Activated T-cell treated with anti-CD3 and anti-CD28 coated beads, Interleukin-2, amount 50 U/mL, for 48 hours (primary cell): ENCODE results near the gene MGMT.

Source experiments
- DNase-seq, 2 experiments: peaks; one replicate each; pipeline ENCODE4 v3.0.0-alpha.2; 2020

The MGMT gene

DNA sequence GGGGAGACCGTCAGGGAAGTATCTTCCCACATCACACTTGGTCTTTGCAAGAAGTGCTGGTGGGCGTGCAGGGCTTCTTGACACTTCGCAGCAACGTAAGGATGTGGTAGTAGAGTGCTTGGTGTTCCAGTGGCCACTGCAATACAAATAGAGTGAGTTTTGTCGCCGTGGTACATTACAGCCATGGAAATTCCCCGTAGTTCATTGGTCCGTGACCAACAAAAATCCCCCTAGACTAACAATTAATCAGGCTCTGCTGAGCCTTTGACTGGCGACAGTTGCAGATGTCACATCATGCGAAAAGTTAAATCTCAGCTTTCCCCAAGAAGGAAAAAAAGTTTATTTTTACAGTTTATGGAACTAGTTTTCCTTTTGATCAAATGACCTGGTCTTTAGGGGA is 134.7 kb downstream of the MGMT start:
- no peak for DNase-seq

DNA sequence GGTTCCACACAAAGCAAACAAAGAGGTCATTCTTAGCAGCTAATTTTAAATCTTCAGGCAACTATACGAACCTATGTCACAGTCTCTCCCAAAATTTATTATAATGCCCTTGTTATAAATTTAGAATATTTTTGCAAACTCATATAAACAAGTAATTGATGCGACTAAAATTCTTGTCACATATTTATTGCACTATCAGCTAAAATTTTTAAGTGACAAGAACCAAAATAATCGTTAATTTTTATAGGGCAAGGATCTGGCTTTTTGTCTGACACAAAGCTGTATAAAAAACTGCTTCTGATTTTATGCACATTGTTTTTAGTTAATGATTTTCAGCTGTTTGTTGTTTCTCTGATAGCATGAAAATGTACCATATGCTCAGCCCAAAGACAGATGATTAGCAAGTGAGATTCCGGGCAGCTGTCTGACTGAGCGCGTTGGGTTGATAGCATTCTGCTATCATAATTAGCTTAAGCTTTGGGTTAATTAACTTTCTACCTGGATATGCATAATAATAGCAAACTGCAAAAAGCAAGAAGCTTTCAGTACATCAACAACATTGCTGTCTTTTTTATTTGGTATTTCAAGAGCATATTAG is 136.0 kb downstream of the MGMT start:
- no peak for DNase-seq

DNA sequence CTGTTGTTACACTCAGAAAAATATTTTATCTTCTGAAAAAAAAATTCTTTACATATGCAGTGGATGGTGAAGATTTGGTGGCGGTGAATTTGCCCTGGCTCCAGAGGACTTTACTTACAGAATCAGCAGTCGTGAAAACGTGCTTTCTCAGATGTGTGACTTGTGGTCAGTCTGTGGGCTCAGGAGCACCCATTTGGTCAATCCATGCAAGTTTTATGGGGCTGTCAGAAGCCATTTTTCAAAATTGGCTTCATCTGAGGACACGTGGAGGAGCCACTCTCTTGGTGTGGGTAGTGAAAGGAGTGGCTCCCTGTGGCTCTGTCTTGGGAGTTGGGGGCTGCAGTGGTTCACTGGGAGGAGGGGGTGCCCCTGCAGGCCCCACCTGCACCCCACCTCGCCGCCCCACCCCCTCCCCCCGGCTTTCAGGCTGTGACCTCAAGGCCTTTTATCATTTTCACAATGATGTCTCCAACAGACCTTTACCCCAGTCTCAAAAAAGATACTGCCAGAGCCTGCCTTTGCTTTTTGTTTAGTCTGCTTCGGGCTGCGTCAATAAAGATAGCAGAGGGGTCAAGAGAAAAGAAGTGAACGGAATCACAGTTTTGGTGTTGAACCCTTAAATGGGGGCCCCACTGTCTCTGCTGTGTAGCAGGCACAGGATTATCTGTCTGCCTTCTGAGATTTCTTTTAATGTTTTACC is 137.4 kb downstream of the MGMT start:
- no peak for DNase-seq

DNA sequence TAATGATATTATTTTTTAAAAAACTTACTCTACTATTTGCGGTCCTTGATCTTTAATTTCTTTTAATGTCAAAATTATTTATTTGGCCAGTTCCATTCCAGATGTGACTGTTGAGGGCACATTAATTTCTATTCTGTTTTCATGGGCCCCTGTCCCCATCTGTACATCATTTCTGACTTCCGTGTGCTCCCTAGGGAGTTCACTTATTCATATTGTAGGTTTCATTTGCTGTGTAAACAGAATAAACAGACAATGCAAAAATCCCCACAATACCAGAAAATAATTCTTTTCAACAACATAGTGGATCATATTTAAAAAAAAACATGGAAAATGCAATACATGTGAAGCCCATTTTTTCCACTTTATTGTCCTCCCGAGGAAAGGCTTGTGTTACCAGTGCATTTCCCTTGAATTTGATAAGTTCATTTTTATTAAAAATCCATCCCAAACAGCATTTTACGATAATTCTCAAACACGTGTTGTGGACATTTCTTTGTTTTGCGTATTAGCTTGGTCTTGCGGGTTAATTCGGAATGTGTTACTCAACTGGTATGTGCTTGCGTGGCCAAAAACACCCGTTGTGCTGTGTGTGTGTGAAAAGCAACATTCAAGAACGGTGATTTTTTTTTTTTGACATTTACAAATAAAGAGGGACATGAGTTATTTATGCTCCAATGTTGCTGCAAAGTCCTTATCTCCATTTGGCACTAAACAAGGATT is 138.4 kb downstream of the MGMT start:
- DNase-seq = no peak

DNA sequence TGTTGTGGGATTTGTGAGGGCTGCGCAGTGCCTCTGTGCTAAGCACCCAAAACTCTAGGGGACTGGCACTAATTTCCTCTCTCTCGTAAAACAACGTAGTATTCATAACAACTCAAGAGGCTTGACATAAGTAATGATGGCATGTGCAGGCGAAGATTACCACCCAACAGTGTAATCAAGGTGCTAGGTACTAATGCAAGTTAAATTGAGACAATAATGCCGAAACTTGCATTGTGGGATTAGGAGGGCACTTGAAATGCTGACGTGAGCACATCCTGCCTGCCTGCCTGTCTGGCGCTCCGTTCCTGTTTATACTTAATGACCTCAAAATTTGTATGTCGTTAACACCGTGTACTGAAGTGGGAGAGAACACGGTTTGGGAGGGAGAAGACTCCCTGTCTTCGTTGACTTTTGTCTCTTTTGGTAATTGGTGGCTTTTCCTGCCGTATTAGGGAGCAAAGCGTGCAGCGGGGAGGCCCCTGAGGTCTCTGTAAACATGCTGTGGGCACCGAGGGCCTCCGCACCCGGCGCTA is 139.0 kb downstream of the MGMT start:
- DNase-seq = no peak

DNA sequence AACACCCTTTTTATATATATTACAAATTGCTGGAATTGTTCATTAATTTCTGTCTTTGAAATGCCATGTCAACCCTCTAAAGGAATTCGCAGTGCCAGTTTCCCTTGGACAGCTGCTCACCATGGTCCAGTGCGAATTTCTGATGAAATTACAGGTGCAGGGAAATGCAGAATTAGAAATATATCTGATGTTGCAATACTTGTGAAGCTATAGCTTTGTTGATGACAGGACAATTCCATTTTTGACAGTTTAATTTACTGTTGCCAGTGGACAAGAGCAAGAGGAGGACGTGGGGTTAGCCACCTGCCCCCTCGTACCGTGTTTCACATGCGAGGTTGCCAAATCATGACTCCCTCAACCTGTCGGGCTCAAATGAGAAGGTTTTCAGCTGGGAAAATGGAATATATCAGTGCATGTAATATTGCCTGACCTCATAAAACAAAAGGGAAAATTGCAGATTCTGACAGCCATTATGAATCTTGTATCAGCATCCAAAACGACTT is 140.6 kb downstream of the MGMT start:
- no peak for DNase-seq

DNA sequence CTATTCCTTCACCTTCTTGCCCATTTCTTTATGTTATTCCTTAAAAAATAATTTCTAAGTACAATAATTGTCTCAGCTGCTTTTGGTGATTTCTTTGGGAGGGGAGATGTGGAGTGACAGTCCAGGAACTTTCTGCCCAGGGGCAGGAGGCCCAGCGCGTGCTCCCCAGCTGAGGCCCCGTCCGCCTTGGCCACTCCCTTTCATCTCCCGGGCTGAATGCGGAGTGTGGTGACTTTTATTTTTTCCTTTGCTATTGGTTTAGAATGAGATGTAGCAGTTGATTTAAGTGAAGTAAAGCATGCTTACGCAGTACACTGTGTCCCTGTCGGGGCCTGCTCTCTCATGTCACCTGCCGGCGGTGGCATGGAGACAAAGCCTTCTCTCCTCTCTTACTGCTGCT is 141.6 kb downstream of the MGMT start:
- DNase-seq = no peak

DNA sequence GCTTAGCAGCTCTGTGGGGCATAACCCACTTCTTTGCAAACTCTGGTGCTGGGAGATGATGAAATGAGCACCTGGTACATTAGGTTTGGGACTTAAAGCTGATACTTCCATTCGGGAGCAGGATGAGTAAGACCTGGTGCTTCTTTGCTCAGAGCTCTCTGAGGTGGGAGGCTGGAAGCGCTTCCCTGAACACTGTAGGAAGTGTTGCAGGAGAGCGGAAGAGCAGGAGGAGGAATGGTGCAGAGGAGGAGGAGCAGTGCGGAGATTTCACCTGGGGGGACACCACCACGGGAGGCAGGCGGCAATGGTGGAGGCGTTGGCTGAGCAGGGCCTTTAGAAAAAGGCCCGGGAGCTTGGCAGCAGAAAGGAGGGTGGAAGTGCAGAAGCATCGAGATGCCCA is 142.5 kb downstream of the MGMT start:
- DNase-seq = no peak

DNA sequence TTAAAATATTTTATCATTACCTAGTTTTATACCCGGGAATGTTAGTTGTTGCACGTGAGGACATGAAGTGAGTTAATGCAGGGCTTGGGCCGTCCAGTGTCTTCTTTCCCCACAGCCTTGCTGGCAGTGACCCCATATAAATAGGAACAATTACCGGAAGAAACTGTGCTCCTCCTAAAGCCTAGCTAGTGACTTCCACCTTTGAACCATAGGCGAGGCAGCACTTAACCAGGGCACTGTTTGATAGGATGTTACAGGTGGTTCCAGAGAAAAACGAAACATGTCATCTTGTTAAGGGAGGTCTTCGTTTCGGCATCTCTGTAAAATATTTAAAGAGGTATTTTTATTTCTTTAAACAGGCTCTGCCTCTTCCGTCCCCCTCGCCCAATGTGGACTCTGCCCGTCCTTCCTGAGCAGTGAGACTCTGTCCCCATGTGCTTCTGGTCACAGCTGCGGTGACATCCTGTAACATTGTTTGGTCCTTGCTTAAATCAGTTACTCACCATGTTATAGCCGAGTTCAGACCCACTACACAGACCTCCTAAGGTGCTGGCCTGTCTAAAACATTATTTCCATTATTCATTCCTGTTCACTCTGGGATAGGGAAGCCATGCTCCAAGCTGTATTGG is 145.6 kb downstream of the MGMT start:
- no peak for DNase-seq

DNA sequence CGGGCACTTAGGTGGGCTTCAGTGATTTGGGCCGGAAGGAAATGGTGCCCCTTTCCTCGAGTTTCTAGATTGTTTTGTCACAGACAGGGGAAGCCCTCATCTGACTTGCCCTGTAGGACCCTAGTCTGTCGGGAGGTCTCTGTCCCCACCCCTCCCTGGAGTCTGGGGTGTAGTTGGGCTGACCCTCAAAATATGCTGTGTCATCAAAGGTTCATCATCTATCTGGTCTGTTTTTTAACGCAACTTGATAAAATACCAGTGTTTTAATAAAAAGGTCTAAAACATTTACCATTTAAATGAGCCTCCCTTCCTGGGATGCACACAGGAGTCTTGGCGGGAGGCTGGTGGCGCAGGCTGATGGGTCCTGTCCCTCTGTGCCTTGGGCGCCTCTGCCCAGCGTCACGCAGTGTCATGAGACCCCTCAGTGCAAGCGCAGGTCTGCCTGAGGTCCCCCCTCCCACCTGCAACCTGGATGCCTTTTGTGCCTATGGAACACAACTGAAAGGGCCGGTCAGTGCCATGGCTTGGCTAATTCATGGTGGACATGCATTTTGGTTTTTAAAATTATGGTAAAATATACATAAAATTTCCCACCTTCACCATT is 146.4 kb downstream of the MGMT start:
- no peak for DNase-seq

DNA sequence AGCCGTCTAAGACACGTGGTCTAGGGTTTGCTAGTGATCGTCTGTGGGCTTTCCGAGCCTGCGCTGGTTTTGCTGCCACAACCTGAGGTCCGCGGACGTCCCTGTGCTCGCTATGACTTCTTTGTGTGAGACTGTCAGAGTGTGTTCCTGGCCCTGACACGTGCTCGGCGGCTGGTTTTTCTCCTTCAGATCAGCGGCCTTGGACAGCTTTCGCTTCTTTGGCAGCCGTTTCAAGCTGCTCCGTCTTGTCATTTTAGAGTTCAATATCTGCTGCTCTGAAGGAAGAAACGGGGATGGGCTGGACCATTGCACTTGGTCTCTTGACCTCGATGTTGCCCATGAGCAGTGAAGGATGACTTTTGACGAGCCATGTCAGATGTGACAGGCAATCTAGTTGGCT is 147.3 kb downstream of the MGMT start:
- no peak for DNase-seq

DNA sequence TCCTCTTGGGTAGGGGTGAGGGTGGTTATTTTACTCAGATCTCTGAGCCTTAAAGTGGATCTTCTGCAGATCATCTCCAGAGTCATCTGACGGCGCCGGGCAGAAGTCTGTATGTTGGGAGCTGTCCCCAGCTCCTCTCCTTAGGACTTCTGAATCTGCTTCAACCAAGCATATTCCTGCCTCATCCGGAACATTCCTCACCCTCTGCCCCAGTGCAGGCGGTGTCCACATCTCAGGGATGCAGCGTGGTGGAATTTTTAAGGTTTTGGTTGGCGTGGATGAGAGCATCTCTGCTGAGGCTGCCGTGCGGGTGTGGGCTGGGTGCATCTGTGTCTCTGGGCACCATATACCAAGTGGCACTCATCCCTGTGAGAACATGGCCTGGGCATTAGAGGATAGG is 148.3 kb downstream of the MGMT start:
- no peak for DNase-seq

DNA sequence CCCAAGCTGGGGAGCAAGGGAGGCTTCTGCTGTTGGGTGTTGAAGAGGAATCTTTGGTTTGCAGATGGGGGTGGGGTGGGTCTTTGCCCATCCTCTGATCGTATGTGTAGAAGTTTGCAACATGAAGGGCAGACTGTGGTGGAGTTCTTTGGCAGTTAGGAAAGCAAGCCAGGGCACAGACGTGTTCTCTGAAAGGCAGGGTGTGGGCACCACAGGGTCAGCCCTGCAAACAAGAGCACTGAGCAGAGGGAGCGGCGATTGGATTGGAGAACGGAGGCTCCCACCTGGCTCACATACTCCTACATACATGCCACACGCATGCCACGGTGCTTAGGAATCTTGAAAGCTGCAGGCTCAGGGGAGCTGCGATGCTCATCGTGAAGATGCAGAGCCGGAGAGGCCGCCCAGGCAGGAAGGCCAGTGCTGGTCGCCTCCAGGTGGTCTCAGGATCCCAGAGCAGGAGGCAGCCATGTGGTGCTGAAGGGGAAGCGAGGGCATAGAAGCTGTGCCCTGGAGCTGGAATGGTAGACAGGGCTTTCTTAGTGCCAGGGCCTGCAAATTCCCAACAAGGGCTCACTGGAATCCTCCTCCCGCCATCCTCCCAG is 149.0 kb downstream of the MGMT start:
- DNase-seq = no peak

DNA sequence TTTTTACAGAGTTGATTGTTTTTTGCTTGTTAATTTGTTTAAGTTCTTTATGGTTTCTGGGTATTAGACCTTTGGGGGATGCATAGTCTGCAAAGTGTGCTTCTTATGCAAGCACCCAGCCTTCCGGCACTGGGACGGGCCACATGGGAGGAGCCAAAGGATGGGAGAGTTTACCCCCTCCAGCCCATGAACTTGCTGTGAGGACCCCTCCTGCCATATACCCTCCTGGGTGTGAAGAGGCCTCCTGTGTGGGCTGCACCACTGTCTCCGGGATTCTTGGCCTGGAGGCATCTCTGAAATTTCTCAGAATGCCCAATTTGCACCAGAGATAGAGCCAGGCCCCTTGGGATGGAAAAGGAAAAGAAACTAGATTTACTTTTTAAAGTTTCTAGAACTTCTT is 150.7 kb downstream of the MGMT start:
- DNase-seq = no peak

DNA sequence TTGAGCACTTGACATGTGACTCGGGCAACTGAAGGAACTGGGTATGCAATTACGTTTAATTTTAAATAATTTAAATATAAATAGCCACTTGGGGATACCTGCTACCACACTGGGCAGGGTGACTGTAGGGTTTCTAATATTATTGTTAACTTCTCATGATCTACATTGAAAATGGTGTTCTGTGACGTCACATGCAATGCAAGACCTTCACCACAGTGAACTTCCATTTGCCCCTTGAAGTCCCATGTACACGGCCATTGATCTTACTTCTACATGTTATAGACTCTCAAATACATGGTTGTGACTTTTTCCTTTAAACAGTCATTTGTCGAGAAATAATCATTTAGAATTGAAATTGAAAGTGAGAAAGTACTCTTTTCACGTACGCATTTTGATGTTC is 154.0 kb downstream of the MGMT start:
- DNase-seq = no peak

DNA sequence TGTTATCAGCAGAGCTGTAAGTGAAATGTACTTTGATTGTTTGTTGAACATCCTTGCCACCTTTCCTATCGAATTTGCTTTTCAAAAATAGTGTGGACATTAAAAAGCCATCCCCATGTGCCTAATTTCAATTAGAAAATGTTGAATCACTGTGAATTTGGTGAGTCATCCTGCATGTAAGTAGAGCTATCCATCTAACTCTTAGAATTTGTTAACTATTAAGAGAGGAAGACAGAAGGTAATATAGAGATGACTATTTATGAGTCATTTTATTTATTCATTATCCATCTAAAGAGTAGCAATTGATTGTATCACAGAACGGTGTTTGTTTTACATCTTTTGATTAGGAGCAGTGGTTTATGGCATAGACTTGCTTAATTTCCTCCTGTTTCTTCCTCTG is 154.7 kb downstream of the MGMT start:
- DNase-seq = no peak

DNA sequence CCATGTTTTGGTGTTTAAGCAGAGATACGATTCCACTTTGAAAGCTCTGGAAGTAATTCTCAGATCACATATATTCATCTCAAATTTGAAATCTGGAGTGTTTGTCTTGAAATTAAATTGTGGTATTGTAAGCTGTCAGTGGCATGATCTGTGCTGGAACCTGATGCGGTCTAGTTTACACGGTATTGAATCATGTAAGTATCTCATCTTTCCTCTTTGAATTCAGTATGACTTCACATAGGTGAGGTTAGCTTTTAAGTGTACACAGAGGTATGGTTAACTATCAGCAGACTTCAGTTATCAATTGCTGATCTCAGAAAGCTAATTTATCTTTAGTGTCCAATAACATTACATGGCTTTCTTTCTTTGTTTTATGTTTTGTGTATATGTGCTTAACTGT is 155.2 kb downstream of the MGMT start:
- no peak for DNase-seq

DNA sequence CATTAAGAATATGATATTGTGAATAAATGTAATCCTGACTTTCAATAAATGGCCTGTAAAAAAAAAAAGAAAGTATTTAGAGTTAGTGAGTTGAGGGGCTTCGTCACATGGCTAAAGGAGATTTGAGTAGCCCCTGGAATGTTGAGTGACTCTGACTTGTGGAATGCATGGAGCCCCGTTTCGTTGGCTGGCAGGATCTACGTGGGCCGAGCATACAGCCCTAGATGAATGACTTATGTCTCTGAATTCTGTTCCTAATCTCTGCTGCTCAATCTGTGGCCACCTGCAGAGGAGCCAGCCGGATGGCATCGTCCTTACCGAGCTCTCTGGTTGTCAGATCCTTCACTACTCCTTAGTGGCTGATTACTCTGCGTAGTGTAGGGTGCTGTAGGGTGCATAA is 155.7 kb downstream of the MGMT start:
- no peak for DNase-seq

DNA sequence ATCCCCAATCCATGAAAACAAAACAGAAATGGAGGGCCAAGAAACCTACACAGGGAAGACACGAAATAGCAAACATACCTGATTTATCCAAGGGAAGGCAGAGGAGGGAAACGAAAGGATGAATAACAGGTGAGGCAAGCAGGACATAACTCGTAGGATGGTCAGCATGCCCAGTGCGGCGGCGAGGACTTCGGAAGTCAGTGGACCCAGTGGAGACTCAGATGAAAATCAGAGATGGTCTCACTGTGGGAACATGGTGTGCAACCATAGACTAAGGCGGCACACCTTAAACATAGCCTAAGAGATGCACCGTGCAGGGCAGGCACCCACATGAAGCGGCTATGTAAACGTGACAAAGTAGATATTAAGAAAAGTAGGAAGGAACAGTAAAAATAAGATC is 157.5 kb downstream of the MGMT start:
- no peak for DNase-seq

DNA sequence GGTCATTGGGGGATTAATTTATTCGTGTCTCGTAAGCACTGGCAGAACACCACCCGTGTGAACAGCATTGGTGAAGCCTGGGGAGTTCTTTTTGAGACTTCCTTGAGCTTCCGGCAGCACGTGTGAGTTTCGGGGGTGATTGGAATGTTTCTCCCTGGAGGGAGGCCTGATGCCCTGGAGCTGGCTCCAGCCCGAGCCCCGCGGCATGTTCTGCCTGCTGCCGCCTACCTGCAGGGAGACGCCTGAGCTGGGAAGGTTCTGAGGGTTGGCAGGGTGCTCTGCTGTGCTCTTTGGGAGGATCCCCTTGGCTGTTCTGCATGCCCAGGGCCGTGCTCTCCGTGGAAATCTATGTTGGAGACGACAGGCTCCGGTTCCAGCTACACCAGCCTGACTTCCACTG is 159.3 kb downstream of the MGMT start:
- no peak for DNase-seq

DNA sequence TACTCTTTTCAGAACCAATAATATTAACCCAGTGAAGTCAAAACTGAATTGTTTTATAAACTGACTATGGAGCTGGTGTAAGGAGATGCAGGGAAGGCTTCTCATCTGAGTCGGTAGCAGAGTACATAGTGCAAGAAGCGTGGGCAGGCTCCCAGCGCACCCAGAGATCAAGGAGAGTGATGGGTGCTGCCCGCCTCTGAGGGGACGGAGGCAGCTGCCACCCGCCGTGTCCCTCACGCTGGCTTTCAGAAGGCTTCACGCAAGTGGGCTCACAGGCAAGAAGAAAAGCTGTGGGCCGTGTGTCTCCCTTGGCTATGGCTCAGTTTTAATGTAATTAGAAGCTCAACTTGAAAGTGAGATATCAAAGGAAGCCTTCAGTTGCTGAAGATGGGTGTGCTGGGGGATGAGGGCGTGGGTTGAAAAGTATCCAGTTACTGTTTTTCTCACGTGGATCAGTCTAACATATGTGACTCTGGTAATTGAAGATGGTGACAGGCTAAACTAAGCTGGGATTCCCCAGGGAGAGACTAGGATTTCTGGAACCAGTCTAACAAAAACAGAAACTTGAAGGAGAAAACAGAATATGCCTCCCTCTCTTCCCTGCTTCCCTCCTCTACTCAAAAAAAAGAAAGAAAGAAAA is 159.9 kb downstream of the MGMT start:
- no peak for DNase-seq

DNA sequence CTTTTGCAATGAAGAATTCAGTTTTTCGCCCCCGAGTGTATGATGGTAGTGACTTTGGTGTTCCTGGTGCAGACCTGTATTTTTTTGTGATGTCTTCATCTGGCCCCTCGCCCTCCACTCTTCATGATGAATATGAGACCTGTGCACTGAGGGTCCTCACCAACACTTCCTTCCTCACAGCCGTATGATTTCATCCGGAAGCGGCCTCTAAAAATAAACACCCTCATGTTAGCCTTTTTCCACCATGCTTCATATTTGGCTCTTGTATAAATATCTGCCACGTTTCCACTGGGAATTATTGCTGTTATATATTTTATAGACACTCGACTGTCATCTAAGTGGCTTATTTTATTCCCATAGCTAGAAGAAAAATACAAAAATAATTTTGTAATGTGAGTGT is 160.4 kb downstream of the MGMT start:
- DNase-seq = no peak
